Fibroblast of skin of right biceps (primary cell): ENCODE measurements around the gene MEIOB.
"Not testable (repeated sequence)": the region's sequence is repeated elsewhere in the genome, so short reads cannot be mapped to it uniquely, and the experiment has no call there.

Experiments used
- DNase-seq: peaks from one replicate; pipeline ENCODE4 v3.0.0-alpha.2; 2013

Gene MEIOB

GRCh38 chr16:1807626-1808025, 64.3 kb downstream of the MEIOB start:
- no peak for DNase-seq

- no peak for DNase-seq
Observed at GRCh38 chr16:1800701-1801100, 71.3 kb downstream of the MEIOB start.

- DNase-seq = not testable (repeated sequence)
Observed at GRCh38 chr16:1799263-1799662, 72.7 kb downstream of the MEIOB start.

GRCh38 chr16:1794908-1795666, 76.9 kb downstream of the MEIOB start:
- no peak for DNase-seq

- no peak for DNase-seq
Observed at GRCh38 chr16:1794221-1794871, 77.6 kb downstream of the MEIOB start.

GRCh38 chr16:1793578-1794220, 78.3 kb downstream of the MEIOB start, which contains the start of gene IGFALS:
Gene IGFALS, minus strand, starts transcription at chr16:1793705. Its CDS starts 53 bp downstream, at chr16:1793652.
- DNase-seq = no peak

- no peak for DNase-seq
Observed at GRCh38 chr16:1792836-1793577, 79.0 kb downstream of the MEIOB start.

- DNase-seq = no peak
Observed at GRCh38 chr16:1791943-1792812, 79.8 kb downstream of the MEIOB start.

GRCh38 chr16:1791256-1791942, 80.6 kb downstream of the MEIOB start:
- DNase-seq = no peak

GRCh38 chr16:1790611-1791255, 81.2 kb downstream of the MEIOB start:
- DNase-seq = no peak

GRCh38 chr16:1790261-1790610, 81.7 kb downstream of the MEIOB start:
- DNase-seq = no peak

- DNase-seq = no peak
Observed at GRCh38 chr16:1789643-1790045, 82.3 kb downstream of the MEIOB start.

- no peak for DNase-seq
Observed at GRCh38 chr16:1788708-1789100, 83.3 kb downstream of the MEIOB start.

GRCh38 chr16:1788095-1788707, 83.8 kb downstream of the MEIOB start:
- DNase-seq = no peak

- no peak for DNase-seq
Observed at GRCh38 chr16:1787322-1788094, 84.5 kb downstream of the MEIOB start.

GRCh38 chr16:1787056-1787321, 85.0 kb downstream of the MEIOB start:
- no peak for DNase-seq

- DNase-seq = no peak
Observed at GRCh38 chr16:1786242-1787055, 85.5 kb downstream of the MEIOB start.

- DNase-seq = no peak
Observed at GRCh38 chr16:1785846-1786170, 86.2 kb downstream of the MEIOB start.
